ENCODE data around the gene RALGDS. TPM values are rescaled to one million over a fixed set of nuclear protein-coding genes. Genes with fewer than 3 reads are reported as not detected.

RALGDS gene
- total RNA-seq, 4 donors from 2014 or later: 26.0 to 95.1 (median 38.9) TPM

DNA sequence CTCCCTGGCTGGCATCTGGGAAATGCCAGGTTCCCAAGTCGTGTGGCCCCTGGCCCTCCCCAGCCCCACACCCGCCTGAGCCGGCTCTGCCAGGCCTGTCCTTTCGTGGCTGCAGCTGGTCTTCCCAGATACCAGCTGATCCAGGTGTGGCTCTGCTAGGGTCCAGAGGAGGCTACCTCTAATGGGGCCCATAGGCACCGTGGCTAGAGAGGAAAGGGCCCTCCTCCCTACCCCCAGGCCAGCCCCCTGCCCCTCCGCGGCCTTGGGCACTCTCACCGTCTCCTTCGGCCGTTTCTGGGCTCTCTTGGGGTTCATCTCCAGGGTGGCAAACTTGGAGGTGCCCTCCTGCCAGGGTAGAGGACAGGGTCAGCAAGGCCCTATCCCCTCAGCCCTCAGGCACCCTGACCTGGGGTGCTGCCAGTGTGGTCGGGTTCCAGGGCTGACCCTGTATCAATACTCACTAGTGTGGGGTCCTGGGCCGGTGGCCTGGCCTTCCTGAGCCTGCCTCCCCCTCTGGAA lies 17.0 kb downstream of the RALGDS start:
- TF ChIP-seq, protein P1, sequence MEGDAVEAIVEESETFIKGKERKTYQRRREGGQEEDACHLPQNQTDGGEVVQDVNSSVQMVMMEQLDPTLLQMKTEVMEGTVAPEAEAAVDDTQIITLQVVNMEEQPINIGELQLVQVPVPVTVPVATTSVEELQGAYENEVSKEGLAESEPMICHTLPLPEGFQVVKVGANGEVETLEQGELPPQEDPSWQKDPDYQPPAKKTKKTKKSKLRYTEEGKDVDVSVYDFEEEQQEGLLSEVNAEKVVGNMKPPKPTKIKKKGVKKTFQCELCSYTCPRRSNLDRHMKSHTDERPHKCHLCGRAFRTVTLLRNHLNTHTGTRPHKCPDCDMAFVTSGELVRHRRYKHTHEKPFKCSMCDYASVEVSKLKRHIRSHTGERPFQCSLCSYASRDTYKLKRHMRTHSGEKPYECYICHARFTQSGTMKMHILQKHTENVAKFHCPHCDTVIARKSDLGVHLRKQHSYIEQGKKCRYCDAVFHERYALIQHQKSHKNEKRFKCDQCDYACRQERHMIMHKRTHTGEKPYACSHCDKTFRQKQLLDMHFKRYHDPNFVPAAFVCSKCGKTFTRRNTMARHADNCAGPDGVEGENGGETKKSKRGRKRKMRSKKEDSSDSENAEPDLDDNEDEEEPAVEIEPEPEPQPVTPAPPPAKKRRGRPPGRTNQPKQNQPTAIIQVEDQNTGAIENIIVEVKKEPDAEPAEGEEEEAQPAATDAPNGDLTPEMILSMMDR (IDR thresholded peaks at IDR 0.05; ENCODE audit: low read depth): no peak

DNA sequence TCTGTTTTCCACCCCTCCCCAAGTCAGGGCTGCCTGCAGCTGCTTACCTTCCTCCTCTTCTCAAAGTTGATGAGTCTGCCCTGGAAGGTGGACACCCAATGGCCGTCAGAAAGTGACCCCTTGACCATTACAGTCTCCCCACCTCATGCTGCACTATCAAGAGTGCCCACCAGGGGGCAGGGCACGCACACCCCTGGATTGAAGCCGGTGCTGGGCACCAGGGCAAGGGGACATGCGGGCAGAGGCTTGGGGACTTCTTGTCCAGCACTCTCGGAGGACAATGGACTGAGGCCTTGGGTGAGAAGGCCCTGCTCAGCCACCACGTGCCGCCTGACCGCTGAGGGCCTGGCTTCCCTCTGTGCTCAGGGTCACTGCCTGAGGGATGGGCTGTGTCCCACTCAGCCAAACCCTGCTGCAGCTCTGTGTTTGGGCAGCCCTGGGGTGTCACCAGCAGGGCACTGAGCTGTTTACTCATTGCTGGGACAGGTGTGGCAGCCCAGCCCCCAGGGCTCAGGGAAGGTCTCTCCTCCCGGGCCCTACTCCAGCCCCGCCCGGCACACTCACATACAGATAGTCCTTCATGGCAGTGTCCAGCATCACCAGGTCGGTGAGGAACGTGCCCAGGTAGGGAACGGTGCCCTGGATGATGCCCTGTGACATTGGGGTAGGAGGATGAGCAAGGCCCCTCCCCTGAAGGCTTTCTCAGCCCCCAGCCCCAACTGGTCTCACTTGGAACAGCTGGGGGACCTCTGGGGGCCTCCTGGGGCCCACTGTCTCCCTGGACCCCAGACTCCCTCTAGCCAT lies 17.7 kb downstream of the RALGDS start:
- TF ChIP-seq, protein P1 (IDR thresholded peaks at IDR 0.05; ENCODE audit: low read depth): no peak

DNA sequence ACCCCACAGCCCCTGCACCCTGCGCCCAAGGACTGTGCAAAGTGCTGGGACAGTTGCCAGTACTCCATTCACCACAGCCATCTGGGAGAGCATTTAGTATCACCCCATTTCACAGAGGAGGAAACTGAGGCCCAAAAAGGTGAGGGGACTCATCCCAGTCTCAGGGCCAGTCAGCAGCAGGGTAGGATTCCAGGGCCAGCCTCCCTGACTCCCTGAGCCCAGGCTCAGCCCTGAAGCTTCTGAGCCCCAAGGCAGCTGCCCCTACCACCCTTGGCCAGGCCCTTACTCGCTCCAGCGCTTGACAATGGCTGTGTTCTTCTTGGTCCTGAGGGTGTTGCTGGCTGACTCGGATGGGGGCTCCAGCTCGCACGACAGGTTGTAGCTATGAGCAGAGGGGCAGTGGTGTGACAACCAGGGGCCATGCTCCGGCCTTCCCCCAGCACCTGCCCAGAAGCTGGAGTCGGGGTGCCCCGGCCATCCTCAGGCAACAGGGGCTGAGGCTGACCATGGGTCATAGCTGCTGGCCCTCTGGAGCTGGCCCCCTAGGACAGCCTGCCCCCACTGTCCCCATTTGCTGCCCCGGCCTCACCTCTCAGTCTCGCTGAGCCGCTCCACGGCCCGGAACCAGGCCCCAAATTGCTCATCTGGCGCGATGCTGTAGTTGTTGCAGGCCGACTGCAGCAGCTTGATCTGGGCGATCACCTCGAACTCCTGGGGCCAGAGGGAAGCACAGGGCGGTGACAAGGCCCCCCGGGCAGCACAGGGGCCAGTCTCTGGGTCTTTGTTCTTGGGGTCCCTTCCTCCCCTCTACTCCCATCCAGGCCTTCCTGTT lies 18.6 kb downstream of the RALGDS start:
- TF ChIP-seq, protein P1 (IDR thresholded peaks at IDR 0.05; ENCODE audit: low read depth): no peak

DNA sequence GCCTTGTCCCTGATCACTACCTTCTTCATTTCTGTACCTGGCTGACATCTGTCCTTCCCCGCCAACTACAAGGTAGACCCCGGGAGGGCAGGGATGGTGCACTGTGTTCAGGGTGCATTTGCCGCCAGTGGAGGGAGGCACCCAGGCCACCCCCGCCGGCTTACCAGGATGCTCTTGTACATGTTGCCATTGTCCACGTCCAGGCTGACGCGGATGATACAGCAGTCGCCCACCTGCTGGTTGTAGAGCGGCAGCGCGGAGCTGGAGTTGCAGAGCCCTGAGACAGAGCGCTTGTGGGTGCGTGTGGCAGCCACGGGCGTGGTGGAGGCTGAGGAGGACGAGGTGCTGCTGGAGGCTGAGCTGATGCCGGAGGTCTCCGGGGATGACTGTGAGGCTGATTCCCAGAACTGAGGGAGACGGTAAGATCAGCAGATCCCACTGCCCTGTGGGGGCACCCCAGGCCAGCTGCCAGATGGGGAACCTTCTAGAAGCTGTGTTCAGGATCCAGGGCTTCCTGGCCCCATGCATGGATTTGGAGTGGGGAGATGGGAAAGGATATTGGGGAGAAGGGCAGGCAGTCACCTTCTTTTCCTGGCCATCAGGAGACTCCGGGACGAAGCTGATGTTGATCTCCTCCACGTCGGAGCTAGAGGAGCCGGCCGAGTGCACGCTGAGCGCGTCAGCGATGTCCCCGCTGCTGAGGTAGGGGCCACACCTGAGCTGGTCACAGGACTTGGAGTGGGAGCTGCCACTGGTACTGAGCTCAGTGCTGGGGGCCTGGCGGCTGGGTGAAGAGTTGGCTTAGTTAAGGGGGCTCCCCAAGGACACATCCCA lies 19.5 kb downstream of the RALGDS start:
- TF ChIP-seq, protein P1 (IDR thresholded peaks at IDR 0.05; ENCODE audit: low read depth): no peak

DNA sequence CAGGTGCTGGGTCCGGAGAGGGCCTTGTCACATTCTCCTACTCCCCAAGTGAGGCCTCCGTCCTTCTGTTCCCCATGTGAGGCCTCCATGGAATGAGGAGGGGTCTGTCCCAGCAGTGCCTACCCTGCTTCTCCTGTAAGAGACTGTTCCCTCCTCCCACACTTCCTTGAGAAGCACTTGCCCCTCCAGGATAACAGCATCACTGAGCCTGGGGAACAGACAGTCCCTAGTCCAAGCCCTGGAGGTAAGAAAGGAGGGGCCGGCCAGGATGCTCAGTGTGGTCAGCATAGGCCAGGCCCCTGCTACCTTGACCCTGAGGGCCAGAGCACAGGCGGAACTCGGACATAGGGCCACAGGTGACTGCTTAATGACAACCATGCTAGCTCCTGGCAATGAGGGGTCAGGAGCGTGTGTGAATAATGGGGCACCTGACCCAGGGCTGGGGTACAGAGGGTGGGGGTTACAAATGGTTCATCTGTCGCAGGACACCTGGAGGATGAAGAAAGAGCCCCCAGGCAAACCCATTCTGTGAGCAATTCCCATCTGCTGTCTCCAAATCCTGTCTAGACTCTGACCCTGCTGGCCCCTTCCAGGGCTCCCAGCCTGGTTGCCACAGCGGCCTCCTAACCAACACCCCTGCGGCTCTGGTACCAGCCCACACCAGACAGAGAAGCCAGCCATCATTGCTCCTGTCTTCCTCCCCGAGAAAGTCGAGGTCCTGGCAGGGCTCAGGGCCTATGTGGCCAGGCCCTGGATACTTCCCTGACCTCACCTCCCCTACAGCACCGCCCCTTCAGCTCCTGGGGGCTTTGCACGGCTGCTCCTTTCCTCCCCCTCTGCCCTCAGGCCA lies 20.3 kb downstream of the RALGDS start:
- TF ChIP-seq, protein P1 (IDR thresholded peaks at IDR 0.05; ENCODE audit: low read depth): no peak

DNA sequence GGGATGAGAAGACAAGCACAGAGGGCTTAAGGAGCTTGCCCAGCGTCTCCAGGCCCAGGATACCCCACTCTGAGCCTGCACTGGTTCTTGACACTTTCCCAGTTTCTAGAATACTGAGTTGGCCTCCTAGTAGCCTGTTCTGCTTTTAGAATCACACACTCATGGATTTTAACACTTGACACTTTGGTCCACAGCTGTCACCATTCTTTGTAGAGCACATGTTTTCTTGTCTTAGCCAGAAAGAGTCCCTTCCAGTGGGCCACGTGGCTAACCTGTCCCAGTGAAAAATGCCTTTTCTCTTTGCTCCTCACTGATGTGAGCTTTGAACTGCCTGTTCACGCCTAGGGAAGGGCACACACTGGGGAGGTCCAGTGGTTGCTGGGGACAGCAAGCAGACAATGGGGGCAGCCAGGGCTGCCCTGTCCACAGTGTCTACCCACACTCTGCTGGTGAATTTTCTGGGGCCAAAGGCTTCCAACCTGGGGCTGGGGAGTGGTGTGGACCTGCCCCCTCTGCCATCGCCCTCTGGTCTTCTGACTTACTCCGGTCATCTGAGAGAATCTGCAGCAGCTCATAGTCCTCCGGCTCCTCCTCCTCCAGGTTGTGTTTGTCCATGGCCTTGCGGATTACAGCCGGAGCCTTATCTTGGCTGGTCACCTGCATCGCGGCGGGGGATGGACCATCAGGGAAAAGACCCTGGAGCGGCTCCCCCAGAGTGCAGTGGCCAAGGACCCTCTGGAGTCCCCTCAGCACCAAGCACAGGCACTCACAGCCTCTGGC lies 21.1 kb downstream of the RALGDS start:
- TF ChIP-seq, protein P1 (IDR thresholded peaks at IDR 0.05; ENCODE audit: low read depth): no peak

Measured in subcutaneous adipose tissue (tissue), 4 donors.